Fibroblast of pulmonary artery (primary cell): ENCODE results near the gene MTRF1L.

Experiments used
- DNase-seq: peaks from one replicate; pipeline ENCODE4 v3.0.0-alpha.2; 2010; ENCODE audit warnings: low read depth
- H3K4me3 ChIP-seq: replicated peaks from 2 replicates; pipeline ENCODE4 v1.5.1; 2011; ENCODE audit warnings: low read depth, mild to moderate bottlenecking, control low read depth, low read length, moderate library complexity
- CTCF ChIP-seq: IDR thresholded peaks from 2 replicates; pipeline ENCODE4 v1.5.1; 2011; ENCODE audit warnings: mild to moderate bottlenecking, control low read depth, low read length, inconsistent platforms; ENCODE audit errors: missing control alignments

Gene MTRF1L

GRCh38 chr6:153038378-153039057 is 36.0 kb upstream of the MTRF1L start:
- TF ChIP-seq CTCF: no peak
- peak; percentile 31 for DNase-seq
- H3K4me3 ChIP-seq: no peak overlapping the region

GRCh38 chr6:153034139-153034538 is 31.6 kb upstream of the MTRF1L start:
- no peak overlapping the region for H3K4me3 ChIP-seq
- no peak for DNase-seq
- TF ChIP-seq CTCF: no peak

GRCh38 chr6:153032255-153032882 is 29.9 kb upstream of the MTRF1L start:
- DNase-seq: peak; percentile 87

GRCh38 chr6:153031335-153031955 is 28.9 kb upstream of the MTRF1L start:
- TF ChIP-seq CTCF: no peak
- peak; percentile 25 for DNase-seq
- H3K4me3 ChIP-seq: no peak overlapping the region

More at GRCh38 chr6:153032255-153032882, 29.9 kb upstream of the MTRF1L start:
- peak; percentile 46 for TF ChIP-seq CTCF
- H3K4me3 ChIP-seq: no peak overlapping the region

GRCh38 chr6:153028963-153029362 is 26.5 kb upstream of the MTRF1L start:
- DNase-seq: no peak
- no peak overlapping the region for H3K4me3 ChIP-seq
- TF ChIP-seq CTCF: no peak

- H3K4me3 ChIP-seq: no peak overlapping the region
- TF ChIP-seq CTCF: no peak
- DNase-seq: peak; percentile 20
These were observed 25.8 kb upstream of the MTRF1L start for GRCh38 chr6:153028286-153028685.
